ENCODE results near the gene SIL1. TPM values are rescaled to one million over a fixed set of nuclear protein-coding genes. Genes with fewer than 3 reads are reported as not detected.
A peak's percentile ranks its signal among the peaks of the same experiment; 100 is the strongest.

SIL1 gene
- total and polyA plus RNA-seq, 2 of the 13 experiments (the other 11 are each of a cell fraction or from before 2014, with no cell fraction given): 26.0 to 30.0 TPM

- TF ChIP-seq NFAT5 (CRISPR knock-in tag; IDR thresholded peaks at IDR 0.05): no peak
- TF ChIP-seq PHB2 (IDR thresholded peaks at IDR 0.05; ENCODE audit: partially characterized antibody): no peak
- no peak for TF ChIP-seq ZBTB40 (IDR thresholded peaks at IDR 0.05)
- peak; percentile 71; the same call in 1 of the 2 replicates for TF ChIP-seq ZBTB40 (CRISPR knock-in tag; IDR thresholded peaks at IDR 0.05)
- no peak for TF ChIP-seq ZNF24 (IDR thresholded peaks at IDR 0.05)
- TF ChIP-seq ATM (IDR thresholded peaks at IDR 0.05; ENCODE audit: borderline replicate concordance): no peak
- peak; percentile 20; the same call in 1 of the 2 replicates for TF ChIP-seq ZNF710 (CRISPR knock-in tag; IDR thresholded peaks at IDR 0.05; ENCODE audit: borderline replicate concordance)
- TF ChIP-seq MED13 (CRISPR knock-in tag; IDR thresholded peaks at IDR 0.05): peak; percentile 58; the same call in 1 of the 2 replicates
- TF ChIP-seq YEATS4 (CRISPR knock-in tag; IDR thresholded peaks at IDR 0.05; ENCODE audit: borderline replicate concordance): peak; percentile 95
- peak; percentile 93 for TF ChIP-seq THAP11 (CRISPR knock-in tag; IDR thresholded peaks at IDR 0.05)
- 0 out of 2 replicates have a peak, but pooled peaks have one; percentile 27 for TF ChIP-seq NKX3-1 (CRISPR knock-in tag; IDR thresholded peaks at IDR 0.05)
These were observed at the start of gene SIL1 (continued) for GRCh38 chr5:139197710-139198669.
